K562 (cell line): ENCODE data around the gene SORT1. TPM values are rescaled to one million over a fixed set of nuclear protein-coding genes. Genes with fewer than 3 reads are reported as not detected.

Experiments
- ATAC-seq: fragments of 200-7000 bp; cut with Tn5 transposase; 3 replicates; pipeline ENCODE4 v1.9.1; 2020; ENCODE audit warnings: moderate library complexity
- BruUV-seq: library from RNA; stranded (reverse); fragments of 400-500 nt; replicated peaks from 2 replicates; lab custom pipeline; 2021; lab: Mats Ljungman, UMichigan
- CTCF ChIA-PET: fragments of 300-600 bp; formaldehyde crosslinking; extraction: SDS; loops from one replicate; lab custom pipeline; 2021; ENCODE audit warnings: low intra/inter-chr PET ratio; lab: Yijun Ruan, JAX
- POLR2A ChIA-PET: fragments of 300-600, 350-650 bp; sonication (Branson Sonifier 250); formaldehyde crosslinking; extraction: SDS; loops from one replicate; lab custom pipeline; 2021; ENCODE audit warnings: antibody characterized with exemption, inconsistent platforms; lab: Yijun Ruan, JAX
- DNase-seq, 4 experiments: peaks; one replicate each; pipeline versions ENCODE4 v3.0.0 to v3.0.0-alpha.2; 2011 to 2018; ENCODE audit warnings: low spot score in 3 of 4, mixed read lengths in 3 of 4; ENCODE audit errors: extremely low read depth in 1 of 4
- FAIRE-seq: peaks from 2 replicates; lab custom pipeline; 2011; peaks lifted over from hg19 to GRCh38; lab: Jason Lieb, UNC
- H2AFZ ChIP-seq: 2 replicates; pipeline ENCODE4 v1.6.0; 2011; ENCODE audit warnings: low read depth, low read length, control low read depth, inconsistent platforms
- H3K27ac ChIP-seq: fragments of 200-600 bp; 3 replicates; pipeline ENCODE4 v1.8.0; 2011; ENCODE audit warnings: low read depth, mild to moderate bottlenecking, control low read depth, inconsistent platforms, low read length, moderate library complexity, mixed read lengths; ENCODE audit errors: extremely low read depth
- H3K27me3 ChIP-seq, 2 experiments: fragments of 300-600 bp in 1 of 2; 2 replicates in 1 of 2; 3 replicates in 1 of 2; pipeline versions ENCODE4 v1.6.0 to v1.8.0; 2011; ENCODE audit warnings: inconsistent platforms in 2 of 2, low read length in 2 of 2, mild to moderate bottlenecking in 1 of 2, mixed read lengths in 1 of 2, moderate library complexity in 1 of 2; ENCODE audit not compliant: control insufficient read depth in 2 of 2, insufficient read depth in 2 of 2
- H3K36me3 ChIP-seq: fragments of 300-600 bp; 3 replicates; pipeline ENCODE4 v1.8.0; 2011; ENCODE audit warnings: mild to moderate bottlenecking, low read length, inconsistent platforms; ENCODE audit not compliant: control insufficient read depth, insufficient read depth
- H3K4me1 ChIP-seq, 2 experiments: fragments of 200-600 bp in 1 of 2; replicated peaks in 1 of 2; 2 replicates in 1 of 2; 3 replicates in 1 of 2; pipeline versions ENCODE4 v1.5.1 to v1.8.0; 2011; ENCODE audit warnings: inconsistent platforms in 2 of 2, low read length in 2 of 2, mild to moderate bottlenecking in 1 of 2, mixed read lengths in 1 of 2, moderate library complexity in 1 of 2; ENCODE audit not compliant: control insufficient read depth in 2 of 2, insufficient read depth in 2 of 2
- H3K4me2 ChIP-seq: 2 replicates; pipeline ENCODE4 v1.6.1; 2011; ENCODE audit warnings: low read length, control low read depth, inconsistent platforms, mixed read lengths; ENCODE audit not compliant: insufficient read depth
- H3K4me3 ChIP-seq: fragments of 200-600 bp; sonication (generic), shearing (Covaris generic); 2 replicates; pipeline ENCODE4 v1.5.1; 2016; ENCODE audit warnings: control low read depth, inconsistent platforms
- H3K79me2 ChIP-seq: fragments of 200-600 bp; 3 replicates; pipeline ENCODE4 v1.8.0; 2011; ENCODE audit warnings: low read length, inconsistent platforms; ENCODE audit not compliant: control insufficient read depth, insufficient read depth
- H3K9ac ChIP-seq, 2 experiments: 2 replicates each; pipeline versions ENCODE4 v1.6.0 to v1.6.1; 2011; ENCODE audit warnings: low read depth in 2 of 2, low read length in 2 of 2, control low read depth in 1 of 2, inconsistent platforms in 1 of 2, mild to moderate bottlenecking in 1 of 2, mixed read lengths in 1 of 2; ENCODE audit not compliant: insufficient read depth in 1 of 2
- H3K9me1 ChIP-seq: one replicate; pipeline ENCODE4 v1.6.0; 2011; ENCODE audit warnings: inconsistent platforms, mild to moderate bottlenecking, low read length, moderate library complexity; ENCODE audit not compliant: control insufficient read depth, insufficient read depth
- H3K9me3 ChIP-seq: replicated peaks from 2 replicates; pipeline ENCODE4 v1.5.1; 2011; ENCODE audit warnings: low read depth, low read length, inconsistent platforms; ENCODE audit not compliant: control insufficient read depth, insufficient read depth
- H4K20me1 ChIP-seq: replicated peaks from 2 replicates; pipeline ENCODE4 v1.6.1; 2011; ENCODE audit warnings: low read length, inconsistent platforms, mixed read lengths; ENCODE audit not compliant: control insufficient read depth, insufficient read depth
- BDP1 ChIP-seq: IDR thresholded peaks from 3 replicates; pipeline ENCODE4 v1.6.1; 2011; ENCODE audit not compliant: insufficient read length, insufficient read depth
- BHLHE40 ChIP-seq: IDR thresholded peaks from 2 replicates; pipeline ENCODE4 v1.6.1; 2011; ENCODE audit warnings: low read length, improper control_type of control experiment
- PCBP2 ChIP-seq: fragments of 200-400 bp; formaldehyde crosslinking; IDR thresholded peaks from 2 replicates; pipeline ENCODE4 v1.6.1; 2018; ENCODE audit warnings: low read length, low read depth, mild to moderate bottlenecking, moderate library complexity; ENCODE audit not compliant: poor library complexity, severe bottlenecking
- SAP30 ChIP-seq: fragments of 200-600 bp; sonication (generic); IDR thresholded peaks from 2 replicates; pipeline ENCODE4 v1.6.1; 2012; ENCODE audit warnings: borderline replicate concordance, low read depth, mild to moderate bottlenecking, moderate library complexity, low read length, control low read depth, inconsistent platforms; ENCODE audit not compliant: insufficient read depth, poor library complexity, severe bottlenecking
- YY1 ChIP-seq, 3 experiments: IDR thresholded peaks; 2 replicates each; pipeline ENCODE4 v1.6.1; 2011; ENCODE audit warnings: low read length in 2 of 3, mild to moderate bottlenecking in 2 of 3, moderate library complexity in 2 of 3, borderline replicate concordance in 1 of 3, control low read depth in 1 of 3, low read depth in 1 of 3; ENCODE audit not compliant: insufficient read depth in 3 of 3, insufficient replicate concordance in 2 of 3, control insufficient read depth in 1 of 3, insufficient read length in 1 of 3; ENCODE audit errors: extremely low read depth in 1 of 3
- ZNF764 ChIP-seq: fragments of 250-450 bp; sonication (Bioruptor Pico); IDR thresholded peaks from 2 replicates; pipeline ENCODE4 v1.4.0; 2020; ENCODE audit warnings: low read depth, mild to moderate bottlenecking, moderate library complexity
- WGBS: fragments of 100-300 bp; shearing (Covaris generic); methylation state at CpG from one replicate; pipeline ENCODE4 v1.1.6; 2016; ENCODE audit warnings: low coverage, mixed read lengths; ENCODE audit not compliant: insufficient coverage; ENCODE audit errors: missing lambda C conversion rate; 5-methylcytosine and 5-hydroxymethylcytosine counted together
- in situ Hi-C: fragments of 300-500 bp; cut with MboI; formaldehyde crosslinking; loops from 4 replicates; pipeline ENCODE4 v1.15.0; 2018; ENCODE audit warnings: inconsistent platforms, mixed read lengths
- intact Hi-C: fragments of 100-400 bp; cut with micrococcal nuclease; formaldehyde crosslinking; loops from 2 replicates; pipeline ENCODE4 v1.14.2; 2022
- polyA plus RNA-seq, 8 experiments: library from polyadenylated mRNA; depleted of rRNA in 4 of 8; stranded (reverse) in 5 of 8; unstranded in 3 of 8; fragments of >200 nt; fragmentation: Nextera tagmentation in 2 of 8; fragmentation: Illumina TruSeq in 1 of 8; extraction: Ambion mirVana in 2 of 8; extraction: Trizol in 1 of 8; gene quantifications; 2 replicates each; pipeline versions ENCODE4 v1.2.1 to v1.2.3, GENCODE V29; 2011 to 2014; ENCODE audit warnings: inconsistent platforms in 1 of 8, missing spikeins in 1 of 8
- total RNA-seq, 7 experiments: library from RNA; depleted of rRNA in 6 of 7; stranded (reverse); fragments of >200 nt in 6 of 7; fragmentation: Illumina TruSeq in 2 of 7; extraction: Trizol in 2 of 7; gene quantifications; 2 replicates each; pipeline versions ENCODE4 v1.2.1 to v1.2.3, GENCODE V29; 2011 to 2021; ENCODE audit warnings: low replicate concordance in 1 of 7
- TF ChIP-seq, protein P1 (sequence below): fragments of 450-650 bp; IDR thresholded peaks from 2 replicates; pipeline ENCODE4 v1.6.1; 2016; ENCODE audit warnings: mild to moderate bottlenecking, moderate library complexity

Gene SORT1
- total and polyA plus RNA-seq, 9 of the 15 experiments (the other 6 are each of a cell fraction or from before 2014, with no cell fraction given): 27.4 to 112 (median 65.0) TPM

DNA sequence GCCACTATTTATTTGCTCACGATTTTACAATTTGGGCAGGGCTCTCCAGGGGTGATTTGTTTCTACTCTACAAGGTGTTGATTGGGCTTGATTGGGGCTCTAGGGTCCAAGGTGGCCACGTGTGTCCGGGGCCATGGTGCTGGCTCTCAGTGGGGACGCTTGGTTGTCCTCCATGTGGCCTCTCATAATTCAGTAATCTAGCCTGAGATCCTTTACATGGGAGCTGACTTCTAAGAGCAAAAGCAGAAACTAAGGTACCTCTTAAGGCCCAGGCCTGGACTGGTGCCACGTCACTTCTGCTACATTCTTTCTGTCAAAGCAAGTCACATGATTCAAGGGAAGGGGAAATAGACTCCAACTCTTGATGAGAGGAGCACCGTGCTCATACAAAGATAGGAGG is 106.7 kb downstream of the SORT1 start:
- BruUV-seq: no TSS peak
- peaks cover 7 to 26% of the 10 kb centered on the region in 2 experiments; a peak in 4 of 5 replicates for H3K4me1 ChIP-seq
- H3K36me3 ChIP-seq: no peaks in the 10 kb centered on the region
- ATAC-seq (peak; percentile 39; the same call in 2 of the 3 replicates), DNase-seq (peak in 1 of 4 experiments; percentile 72), FAIRE-seq (peak; percentile 64)
- no peaks in the 10 kb centered on the region for H3K27me3 ChIP-seq
- 37% methylated on average over 6 of the region's 6 CpGs for WGBS
- ChIA-PET CTCF (no interaction called here), POLR2A (interaction anchor here (0.6 to 1.0 kb wide), 2 partner anchors 92 to 448 kb away, joined by 3 read pairs; no protein-coding TSS in a partner anchor)
- H3K9ac ChIP-seq: peak overlapping the region; percentile 3 to 18; a peak in 1 of 4 replicates
- peak overlapping the region; percentile 87 for H2AFZ ChIP-seq
- H3K27ac ChIP-seq: peak overlapping the region; percentile 36; the same call in 2 of the 3 replicates
- H3K4me2 ChIP-seq: no peak overlapping the region; the same call in 1 of the 2 replicates
- H3K4me3 ChIP-seq: no peak overlapping the region
- in situ Hi-C loops (no loop called here), intact Hi-C loops (no loop called here)
- no peaks in the 10 kb centered on the region for H4K20me1 ChIP-seq
- H3K79me2 ChIP-seq: no peaks in the 10 kb centered on the region
- no peaks in the 10 kb centered on the region for H3K9me1 ChIP-seq
- no peaks in the 10 kb centered on the region for H3K9me3 ChIP-seq
- TF ChIP-seq YY1 (IDR thresholded peaks at IDR 0.05; ENCODE audit: borderline replicate concordance in 1 of 3, control insufficient read depth in 1 of 3, extremely low read depth in 1 of 3, insufficient read depth in 3 of 3, insufficient read length in 1 of 3, insufficient replicate concordance in 2 of 3, low read depth in 1 of 3, low read length in 2 of 3) (no peak), SAP30 (no peak), BDP1 (no peak), PCBP2 (no peak), BHLHE40 (peak; percentile 50), ZNF764 (CRISPR knock-in tag) (no peak)
- TF ChIP-seq, protein P1, sequence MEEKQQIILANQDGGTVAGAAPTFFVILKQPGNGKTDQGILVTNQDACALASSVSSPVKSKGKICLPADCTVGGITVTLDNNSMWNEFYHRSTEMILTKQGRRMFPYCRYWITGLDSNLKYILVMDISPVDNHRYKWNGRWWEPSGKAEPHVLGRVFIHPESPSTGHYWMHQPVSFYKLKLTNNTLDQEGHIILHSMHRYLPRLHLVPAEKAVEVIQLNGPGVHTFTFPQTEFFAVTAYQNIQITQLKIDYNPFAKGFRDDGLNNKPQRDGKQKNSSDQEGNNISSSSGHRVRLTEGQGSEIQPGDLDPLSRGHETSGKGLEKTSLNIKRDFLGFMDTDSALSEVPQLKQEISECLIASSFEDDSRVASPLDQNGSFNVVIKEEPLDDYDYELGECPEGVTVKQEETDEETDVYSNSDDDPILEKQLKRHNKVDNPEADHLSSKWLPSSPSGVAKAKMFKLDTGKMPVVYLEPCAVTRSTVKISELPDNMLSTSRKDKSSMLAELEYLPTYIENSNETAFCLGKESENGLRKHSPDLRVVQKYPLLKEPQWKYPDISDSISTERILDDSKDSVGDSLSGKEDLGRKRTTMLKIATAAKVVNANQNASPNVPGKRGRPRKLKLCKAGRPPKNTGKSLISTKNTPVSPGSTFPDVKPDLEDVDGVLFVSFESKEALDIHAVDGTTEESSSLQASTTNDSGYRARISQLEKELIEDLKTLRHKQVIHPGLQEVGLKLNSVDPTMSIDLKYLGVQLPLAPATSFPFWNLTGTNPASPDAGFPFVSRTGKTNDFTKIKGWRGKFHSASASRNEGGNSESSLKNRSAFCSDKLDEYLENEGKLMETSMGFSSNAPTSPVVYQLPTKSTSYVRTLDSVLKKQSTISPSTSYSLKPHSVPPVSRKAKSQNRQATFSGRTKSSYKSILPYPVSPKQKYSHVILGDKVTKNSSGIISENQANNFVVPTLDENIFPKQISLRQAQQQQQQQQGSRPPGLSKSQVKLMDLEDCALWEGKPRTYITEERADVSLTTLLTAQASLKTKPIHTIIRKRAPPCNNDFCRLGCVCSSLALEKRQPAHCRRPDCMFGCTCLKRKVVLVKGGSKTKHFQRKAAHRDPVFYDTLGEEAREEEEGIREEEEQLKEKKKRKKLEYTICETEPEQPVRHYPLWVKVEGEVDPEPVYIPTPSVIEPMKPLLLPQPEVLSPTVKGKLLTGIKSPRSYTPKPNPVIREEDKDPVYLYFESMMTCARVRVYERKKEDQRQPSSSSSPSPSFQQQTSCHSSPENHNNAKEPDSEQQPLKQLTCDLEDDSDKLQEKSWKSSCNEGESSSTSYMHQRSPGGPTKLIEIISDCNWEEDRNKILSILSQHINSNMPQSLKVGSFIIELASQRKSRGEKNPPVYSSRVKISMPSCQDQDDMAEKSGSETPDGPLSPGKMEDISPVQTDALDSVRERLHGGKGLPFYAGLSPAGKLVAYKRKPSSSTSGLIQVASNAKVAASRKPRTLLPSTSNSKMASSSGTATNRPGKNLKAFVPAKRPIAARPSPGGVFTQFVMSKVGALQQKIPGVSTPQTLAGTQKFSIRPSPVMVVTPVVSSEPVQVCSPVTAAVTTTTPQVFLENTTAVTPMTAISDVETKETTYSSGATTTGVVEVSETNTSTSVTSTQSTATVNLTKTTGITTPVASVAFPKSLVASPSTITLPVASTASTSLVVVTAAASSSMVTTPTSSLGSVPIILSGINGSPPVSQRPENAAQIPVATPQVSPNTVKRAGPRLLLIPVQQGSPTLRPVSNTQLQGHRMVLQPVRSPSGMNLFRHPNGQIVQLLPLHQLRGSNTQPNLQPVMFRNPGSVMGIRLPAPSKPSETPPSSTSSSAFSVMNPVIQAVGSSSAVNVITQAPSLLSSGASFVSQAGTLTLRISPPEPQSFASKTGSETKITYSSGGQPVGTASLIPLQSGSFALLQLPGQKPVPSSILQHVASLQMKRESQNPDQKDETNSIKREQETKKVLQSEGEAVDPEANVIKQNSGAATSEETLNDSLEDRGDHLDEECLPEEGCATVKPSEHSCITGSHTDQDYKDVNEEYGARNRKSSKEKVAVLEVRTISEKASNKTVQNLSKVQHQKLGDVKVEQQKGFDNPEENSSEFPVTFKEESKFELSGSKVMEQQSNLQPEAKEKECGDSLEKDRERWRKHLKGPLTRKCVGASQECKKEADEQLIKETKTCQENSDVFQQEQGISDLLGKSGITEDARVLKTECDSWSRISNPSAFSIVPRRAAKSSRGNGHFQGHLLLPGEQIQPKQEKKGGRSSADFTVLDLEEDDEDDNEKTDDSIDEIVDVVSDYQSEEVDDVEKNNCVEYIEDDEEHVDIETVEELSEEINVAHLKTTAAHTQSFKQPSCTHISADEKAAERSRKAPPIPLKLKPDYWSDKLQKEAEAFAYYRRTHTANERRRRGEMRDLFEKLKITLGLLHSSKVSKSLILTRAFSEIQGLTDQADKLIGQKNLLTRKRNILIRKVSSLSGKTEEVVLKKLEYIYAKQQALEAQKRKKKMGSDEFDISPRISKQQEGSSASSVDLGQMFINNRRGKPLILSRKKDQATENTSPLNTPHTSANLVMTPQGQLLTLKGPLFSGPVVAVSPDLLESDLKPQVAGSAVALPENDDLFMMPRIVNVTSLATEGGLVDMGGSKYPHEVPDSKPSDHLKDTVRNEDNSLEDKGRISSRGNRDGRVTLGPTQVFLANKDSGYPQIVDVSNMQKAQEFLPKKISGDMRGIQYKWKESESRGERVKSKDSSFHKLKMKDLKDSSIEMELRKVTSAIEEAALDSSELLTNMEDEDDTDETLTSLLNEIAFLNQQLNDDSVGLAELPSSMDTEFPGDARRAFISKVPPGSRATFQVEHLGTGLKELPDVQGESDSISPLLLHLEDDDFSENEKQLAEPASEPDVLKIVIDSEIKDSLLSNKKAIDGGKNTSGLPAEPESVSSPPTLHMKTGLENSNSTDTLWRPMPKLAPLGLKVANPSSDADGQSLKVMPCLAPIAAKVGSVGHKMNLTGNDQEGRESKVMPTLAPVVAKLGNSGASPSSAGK: peak; percentile 51
